ENCODE data around the gene EIF4ENIF1. TPM values are rescaled to one million over a fixed set of nuclear protein-coding genes. Genes with fewer than 3 reads are reported as not detected.

The EIF4ENIF1 gene
- total and polyA plus RNA-seq, 8 donors = 7.8 to 32.6 (median 11.5) TPM

GRCh38 chr22:31491218-31491962, 1.7 kb upstream of the EIF4ENIF1 start:
- 77 to 79% (median 78%) methylated on average over 8 of the region's 8 CpGs for WGBS, 5 donors
- no peak for DNase-seq
- H3K9me3 ChIP-seq = no peaks in the 10 kb centered on the region
- H3K36me3 ChIP-seq = peaks cover 8 to 18% (median 14%) of the 10 kb centered on the region in 4 donors
- H3K27ac ChIP-seq = peak overlapping the region in 4 of 5 donors; percentile 92 to 99 (median 94)
- intact Hi-C loops (cut with DNase I; ENCODE audit: low total_unique reads) = no loop called here
- TF ChIP-seq POLR2A (IDR thresholded peaks at IDR 0.05) (no peak), EP300 (IDR thresholded peaks at IDR 0.05) (no peak), POLR2AphosphoS5 (IDR thresholded peaks at IDR 0.05) (no peak)
- TF ChIP-seq, protein P1, sequence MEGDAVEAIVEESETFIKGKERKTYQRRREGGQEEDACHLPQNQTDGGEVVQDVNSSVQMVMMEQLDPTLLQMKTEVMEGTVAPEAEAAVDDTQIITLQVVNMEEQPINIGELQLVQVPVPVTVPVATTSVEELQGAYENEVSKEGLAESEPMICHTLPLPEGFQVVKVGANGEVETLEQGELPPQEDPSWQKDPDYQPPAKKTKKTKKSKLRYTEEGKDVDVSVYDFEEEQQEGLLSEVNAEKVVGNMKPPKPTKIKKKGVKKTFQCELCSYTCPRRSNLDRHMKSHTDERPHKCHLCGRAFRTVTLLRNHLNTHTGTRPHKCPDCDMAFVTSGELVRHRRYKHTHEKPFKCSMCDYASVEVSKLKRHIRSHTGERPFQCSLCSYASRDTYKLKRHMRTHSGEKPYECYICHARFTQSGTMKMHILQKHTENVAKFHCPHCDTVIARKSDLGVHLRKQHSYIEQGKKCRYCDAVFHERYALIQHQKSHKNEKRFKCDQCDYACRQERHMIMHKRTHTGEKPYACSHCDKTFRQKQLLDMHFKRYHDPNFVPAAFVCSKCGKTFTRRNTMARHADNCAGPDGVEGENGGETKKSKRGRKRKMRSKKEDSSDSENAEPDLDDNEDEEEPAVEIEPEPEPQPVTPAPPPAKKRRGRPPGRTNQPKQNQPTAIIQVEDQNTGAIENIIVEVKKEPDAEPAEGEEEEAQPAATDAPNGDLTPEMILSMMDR (IDR thresholded peaks at IDR 0.05) = no peak
- no peaks in the 10 kb centered on the region for H3K27me3 ChIP-seq
- H3K4me1 ChIP-seq = peaks cover 22 to 58% (median 44%) of the 10 kb centered on the region in 4 donors
- H3K4me3 ChIP-seq = peak overlapping the region in 2 of 4 donors; percentile 81 to 83

- Histone ChIP-seq H3K36me3 (peaks cover 9 to 27% (median 21%) of the 10 kb centered on the region in 4 donors), H3K27me3 (no peaks in the 10 kb centered on the region), H3K9me3 (no peaks in the 10 kb centered on the region), H3K4me1 (peaks cover 19 to 61% (median 45%) of the 10 kb centered on the region in 4 donors), H3K4me3 (peak overlapping the region; percentile 81 to 93 (median 84)), H3K27ac (peak overlapping the region; percentile 92 to 99 (median 95))
- WGBS, 5 donors = 0 to 2% (median 0%) methylated on average over 15 of the region's 15 CpGs
- DNase-seq = peak; percentile 53 to 88
- TF ChIP-seq EP300 (IDR thresholded peaks at IDR 0.05) = no peak
- peak in 2 of 3 donors; percentile 54 to 56 for TF ChIP-seq POLR2AphosphoS5 (IDR thresholded peaks at IDR 0.05)
- TF ChIP-seq, protein P1 (IDR thresholded peaks at IDR 0.05) = peak in 2 of 7 experiments; percentile 5 to 19
- no peak for TF ChIP-seq POLR2A (IDR thresholded peaks at IDR 0.05)
- intact Hi-C loops (cut with DNase I; ENCODE audit: low total_unique reads) = no loop called here
Measured at GRCh38 chr22:31490496-31490925, 869 bp upstream of the EIF4ENIF1 start.

DNA sequence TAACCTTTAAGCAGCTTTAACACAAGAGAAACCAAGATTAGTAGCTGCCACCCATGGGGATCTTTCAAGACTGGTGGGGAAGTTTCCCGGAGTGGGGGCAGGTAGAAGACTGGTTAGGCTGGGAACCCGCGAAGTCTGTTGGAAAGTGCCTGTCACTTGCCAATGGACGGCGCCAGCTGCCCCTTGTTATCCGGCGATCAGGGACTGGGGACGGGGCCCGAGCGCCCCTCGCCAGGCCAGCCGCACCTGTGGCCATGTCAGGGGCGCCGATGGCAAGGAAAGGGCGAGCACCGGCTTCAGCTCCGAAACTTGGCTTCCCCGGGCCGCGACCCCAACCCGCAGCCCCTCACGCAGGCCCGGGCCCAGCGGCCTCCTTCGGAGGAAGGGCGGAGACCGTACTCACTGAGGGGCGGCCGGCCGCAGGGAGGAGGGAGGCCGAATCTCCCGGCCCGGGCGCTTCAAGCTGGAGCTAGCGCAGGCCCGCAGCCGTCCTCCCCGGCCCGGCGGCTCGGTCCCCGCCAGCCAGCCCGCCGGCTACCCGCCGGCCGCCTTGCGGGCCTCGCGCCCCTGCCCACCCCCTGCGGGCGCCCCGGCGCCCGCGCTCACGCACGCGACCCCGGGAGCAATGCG, 539 bp downstream of the EIF4ENIF1 start:
- DNase-seq = peak; percentile 36 to 69
- Histone ChIP-seq H3K36me3 (peaks cover 17 to 41% (median 35%) of the 10 kb centered on the region in 4 donors), H3K27me3 (no peaks in the 10 kb centered on the region), H3K27ac (peak overlapping the region; percentile 92 to 99 (median 95)), H3K4me1 (peaks cover 14 to 62% (median 46%) of the 10 kb centered on the region in 4 donors), H3K4me3 (peak overlapping the region; percentile 81 to 93 (median 84)), H3K9me3 (no peaks in the 10 kb centered on the region)
- TF ChIP-seq POLR2A (IDR thresholded peaks at IDR 0.05) (no peak), EP300 (IDR thresholded peaks at IDR 0.05) (no peak), POLR2AphosphoS5 (IDR thresholded peaks at IDR 0.05) (no peak)
- TF ChIP-seq, protein P1 (IDR thresholded peaks at IDR 0.05) = no peak
- WGBS, 5 donors = 0 to 1% (median 0%) methylated on average over 10 to 61 of the region's 61 CpGs
- intact Hi-C loops (cut with DNase I; ENCODE audit: low total_unique reads) = no loop called here

DNA sequence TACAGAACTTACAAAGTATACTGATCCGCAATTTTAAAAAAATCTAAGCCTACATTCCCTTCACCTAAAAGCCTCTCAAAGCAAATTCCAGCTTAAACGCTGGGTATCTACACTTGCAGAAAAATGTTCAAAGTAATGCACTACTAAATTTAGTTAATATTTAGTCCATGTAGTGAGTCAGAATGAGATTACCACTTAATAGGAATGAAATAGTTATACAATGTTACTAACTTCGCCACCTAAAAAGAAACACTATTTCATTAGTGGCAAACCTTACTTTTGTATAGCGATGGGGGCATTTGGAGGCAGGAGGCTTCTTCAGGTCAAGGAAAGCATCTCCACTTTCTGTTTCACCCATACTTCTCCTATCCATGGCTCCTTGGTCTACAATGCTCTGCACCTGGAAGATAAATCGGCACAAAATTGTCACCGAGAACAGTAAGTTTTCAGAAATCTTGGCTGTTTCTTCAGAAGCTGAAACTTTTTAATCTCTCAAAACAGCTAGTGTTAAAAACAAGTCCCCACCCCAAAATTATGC, 1.2 kb downstream of the EIF4ENIF1 start:
- DNase-seq = no peak
- H3K4me3 ChIP-seq = peak overlapping the region; percentile 81 to 93 (median 84)
- intact Hi-C loops (cut with DNase I; ENCODE audit: low total_unique reads) = no loop called here
- peak overlapping the region in 4 of 5 donors; percentile 92 to 99 (median 94) for H3K27ac ChIP-seq
- H3K9me3 ChIP-seq = no peaks in the 10 kb centered on the region
- H3K4me1 ChIP-seq = peaks cover 14 to 67% (median 47%) of the 10 kb centered on the region in 4 donors
- whole genome bisulfite sequencing, 5 donors = 57 to 67% (median 59%) methylated on average over 6 of the region's 6 CpGs
- peaks cover 21 to 48% (median 42%) of the 10 kb centered on the region in 4 donors for H3K36me3 ChIP-seq
- no peaks in the 10 kb centered on the region for H3K27me3 ChIP-seq
- TF ChIP-seq, protein P1 (IDR thresholded peaks at IDR 0.05) = no peak
- TF ChIP-seq POLR2AphosphoS5 (IDR thresholded peaks at IDR 0.05) (no peak), EP300 (IDR thresholded peaks at IDR 0.05) (no peak), POLR2A (IDR thresholded peaks at IDR 0.05) (no peak)

All from stomach (tissue), 9 donors.